ENCODE results near the gene EYS. TPM values are rescaled to one million over a fixed set of nuclear protein-coding genes. Genes with fewer than 3 reads are reported as not detected.
"Not testable (repeated sequence)": the region's sequence is repeated elsewhere in the genome, so short reads cannot be mapped to it uniquely, and the experiment has no call there.

EYS gene
- total RNA-seq, 1 experiment from 2014 or later = 1.5 TPM

DNA sequence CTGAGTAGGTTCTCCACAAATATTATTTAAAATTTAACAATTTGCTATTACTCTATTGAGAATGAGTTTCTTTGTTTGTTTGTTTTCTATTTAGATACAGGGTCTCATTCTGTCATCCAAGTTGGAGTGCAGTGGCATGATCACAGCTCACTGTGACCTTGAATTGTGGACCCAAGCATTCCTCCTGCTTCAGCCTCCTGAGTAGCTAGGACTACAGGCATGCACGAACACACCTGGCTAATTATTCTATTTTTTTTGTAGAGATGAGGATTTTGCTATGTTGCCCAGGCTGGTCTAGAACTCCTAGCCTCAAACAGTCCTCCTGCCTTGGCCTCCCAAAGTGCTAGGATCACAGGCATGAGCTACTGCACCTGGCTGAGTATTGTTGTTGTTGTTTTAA is 1949.2 kb downstream of the EYS start:
- no TSS peak for BruUV-seq (replicated peaks)
- H3K4me1 Mint-ChIP-seq (ENCODE audit: insufficient read depth, unreplicated experiment) = no peaks in the 10 kb centered on the region
- H3K36me3 Mint-ChIP-seq (ENCODE audit: insufficient read depth, unreplicated experiment) = peaks cover 19% of the 10 kb centered on the region
- no peak for DNase-seq (ENCODE audit: unreplicated experiment)
- intact Hi-C loops (cut with micrococcal nuclease) = no loop called here
- POLR2A ChIA-PET = interaction anchor here (1.3 kb wide), 1 partner anchor 11 kb away, joined by 3 read pairs; no protein-coding TSS in a partner anchor
- no peaks in the 10 kb centered on the region for H3K9me3 Mint-ChIP-seq (ENCODE audit: unreplicated experiment)
- no peaks in the 10 kb centered on the region for H3K27me3 Mint-ChIP-seq (ENCODE audit: insufficient read depth, unreplicated experiment)
- TF ChIP-seq, protein P1, sequence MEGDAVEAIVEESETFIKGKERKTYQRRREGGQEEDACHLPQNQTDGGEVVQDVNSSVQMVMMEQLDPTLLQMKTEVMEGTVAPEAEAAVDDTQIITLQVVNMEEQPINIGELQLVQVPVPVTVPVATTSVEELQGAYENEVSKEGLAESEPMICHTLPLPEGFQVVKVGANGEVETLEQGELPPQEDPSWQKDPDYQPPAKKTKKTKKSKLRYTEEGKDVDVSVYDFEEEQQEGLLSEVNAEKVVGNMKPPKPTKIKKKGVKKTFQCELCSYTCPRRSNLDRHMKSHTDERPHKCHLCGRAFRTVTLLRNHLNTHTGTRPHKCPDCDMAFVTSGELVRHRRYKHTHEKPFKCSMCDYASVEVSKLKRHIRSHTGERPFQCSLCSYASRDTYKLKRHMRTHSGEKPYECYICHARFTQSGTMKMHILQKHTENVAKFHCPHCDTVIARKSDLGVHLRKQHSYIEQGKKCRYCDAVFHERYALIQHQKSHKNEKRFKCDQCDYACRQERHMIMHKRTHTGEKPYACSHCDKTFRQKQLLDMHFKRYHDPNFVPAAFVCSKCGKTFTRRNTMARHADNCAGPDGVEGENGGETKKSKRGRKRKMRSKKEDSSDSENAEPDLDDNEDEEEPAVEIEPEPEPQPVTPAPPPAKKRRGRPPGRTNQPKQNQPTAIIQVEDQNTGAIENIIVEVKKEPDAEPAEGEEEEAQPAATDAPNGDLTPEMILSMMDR (IDR thresholded peaks at IDR 0.05; ENCODE audit: unreplicated experiment) = no peak
- CTCF ChIA-PET = interaction anchor here (3.3 to 3.5 kb wide), 2 partner anchors 159 to 405 kb away, joined by 14 to 21 read pairs; no protein-coding TSS in a partner anchor
- H3K4me3 Mint-ChIP-seq (ENCODE audit: unreplicated experiment) = no peak overlapping the region
- H3K27ac Mint-ChIP-seq (ENCODE audit: low read depth, unreplicated experiment) = no peak overlapping the region

DNA sequence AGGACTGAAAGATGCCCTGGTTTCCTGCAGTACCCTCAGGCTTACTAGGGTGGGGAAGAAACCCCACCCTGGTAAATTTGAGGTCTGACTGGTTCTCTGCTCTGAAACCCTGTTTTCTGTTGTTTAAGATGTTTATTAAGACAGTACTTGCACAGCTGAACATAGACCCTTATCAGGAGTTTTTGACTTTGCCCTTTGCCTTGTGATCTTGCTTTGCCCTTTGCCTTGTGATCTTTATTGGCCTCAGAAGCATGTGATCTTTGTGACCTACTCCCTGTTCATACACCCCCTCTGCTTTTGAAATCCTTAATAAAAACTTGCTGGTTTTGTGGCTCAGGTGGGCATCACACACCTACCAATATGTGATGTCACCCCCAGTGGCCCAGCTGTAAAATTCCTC is 1949.8 kb downstream of the EYS start:
- H3K9me3 Mint-ChIP-seq (ENCODE audit: unreplicated experiment); H3K4me3 Mint-ChIP-seq (ENCODE audit: unreplicated experiment); intact Hi-C loops (cut with micrococcal nuclease); H3K4me1 Mint-ChIP-seq (ENCODE audit: insufficient read depth, unreplicated experiment); H3K27ac Mint-ChIP-seq (ENCODE audit: low read depth, unreplicated experiment); DNase-seq (ENCODE audit: unreplicated experiment); H3K27me3 Mint-ChIP-seq (ENCODE audit: insufficient read depth, unreplicated experiment); POLR2A ChIA-PET; BruUV-seq (replicated peaks): not testable (repeated sequence)
- peaks cover 19% of the 10 kb centered on the region for H3K36me3 Mint-ChIP-seq (ENCODE audit: insufficient read depth, unreplicated experiment)
- CTCF ChIA-PET = interaction anchor here (3.3 to 3.5 kb wide), 2 partner anchors 159 to 405 kb away, joined by 14 to 21 read pairs; no protein-coding TSS in a partner anchor

DNA sequence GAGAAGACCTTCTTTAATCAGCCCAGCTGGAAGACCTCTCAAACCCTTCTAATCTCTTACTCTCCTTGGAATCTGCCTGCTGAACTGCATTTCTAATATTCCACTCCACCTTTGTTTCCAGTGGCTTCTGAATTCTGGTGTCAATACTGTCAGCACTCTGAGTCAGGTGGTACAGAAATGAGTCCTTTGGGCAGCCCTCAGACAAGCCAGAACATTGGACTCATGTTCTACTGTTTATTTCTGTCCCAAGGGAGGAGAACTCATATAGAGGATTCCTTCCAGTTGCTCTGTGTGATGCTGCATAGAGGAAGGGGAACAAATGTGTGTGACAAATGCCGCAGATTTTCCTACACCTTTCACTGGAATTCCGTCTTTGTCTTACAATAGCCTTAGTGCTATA is 1956.6 kb downstream of the EYS start:
- TF ChIP-seq, protein P1 (IDR thresholded peaks at IDR 0.05; ENCODE audit: unreplicated experiment) = no peak
- POLR2A ChIA-PET = interaction anchor here (0.7 kb wide), 1 partner anchor 10 kb away, joined by 3 read pairs; no protein-coding TSS in a partner anchor
- peaks cover 14% of the 10 kb centered on the region for H3K9me3 Mint-ChIP-seq (ENCODE audit: unreplicated experiment)
- no peaks in the 10 kb centered on the region for H3K27me3 Mint-ChIP-seq (ENCODE audit: insufficient read depth, unreplicated experiment)
- H3K27ac Mint-ChIP-seq (ENCODE audit: low read depth, unreplicated experiment) = no peak overlapping the region
- BruUV-seq (replicated peaks) = no TSS peak
- DNase-seq (ENCODE audit: unreplicated experiment) = no peak
- intact Hi-C loops (cut with micrococcal nuclease) = no loop called here
- H3K4me3 Mint-ChIP-seq (ENCODE audit: unreplicated experiment) = no peak overlapping the region
- peaks cover 17% of the 10 kb centered on the region for H3K36me3 Mint-ChIP-seq (ENCODE audit: insufficient read depth, unreplicated experiment)
- CTCF ChIA-PET = interaction anchor here (1.1 to 1.2 kb wide), 2 partner anchors 13 to 14 kb away, joined by 4 to 5 read pairs; no protein-coding TSS in a partner anchor
- H3K4me1 Mint-ChIP-seq (ENCODE audit: insufficient read depth, unreplicated experiment) = no peaks in the 10 kb centered on the region

DNA sequence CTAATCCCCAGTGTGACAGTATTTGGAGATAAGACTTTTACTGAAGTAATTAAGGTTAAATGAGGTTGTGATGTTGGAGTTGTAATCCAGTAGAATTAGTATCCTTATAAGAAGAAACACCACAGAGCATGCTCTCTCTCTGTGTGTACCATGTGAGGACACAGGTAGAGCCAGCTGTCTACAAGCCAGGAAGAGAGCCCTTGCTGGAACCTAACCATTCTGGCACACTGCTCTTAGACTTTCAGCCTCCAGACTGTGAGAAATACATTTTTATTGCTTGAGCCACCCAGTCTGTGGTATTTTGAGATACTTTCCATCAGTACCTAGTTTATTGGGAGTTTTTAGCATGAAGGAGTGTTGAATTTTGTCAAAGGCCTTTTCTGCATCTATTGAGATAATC is 1961.2 kb downstream of the EYS start:
- Mint-ChIP-seq H3K27ac (ENCODE audit: low read depth, unreplicated experiment) (no peak overlapping the region), H3K27me3 (ENCODE audit: insufficient read depth, unreplicated experiment) (no peaks in the 10 kb centered on the region), H3K4me1 (ENCODE audit: insufficient read depth, unreplicated experiment) (peaks cover 16% of the 10 kb centered on the region), H3K9me3 (ENCODE audit: unreplicated experiment) (peaks cover 14% of the 10 kb centered on the region), H3K36me3 (ENCODE audit: insufficient read depth, unreplicated experiment) (peaks cover 21% of the 10 kb centered on the region), H3K4me3 (ENCODE audit: unreplicated experiment) (no peak overlapping the region)
- no TSS peak for BruUV-seq (replicated peaks)
- POLR2A ChIA-PET = no interaction called here
- TF ChIP-seq, protein P1 (IDR thresholded peaks at IDR 0.05; ENCODE audit: unreplicated experiment) = no peak
- CTCF ChIA-PET = no interaction called here
- no peak for DNase-seq (ENCODE audit: unreplicated experiment)
- intact Hi-C loops (cut with micrococcal nuclease) = no loop called here

DNA sequence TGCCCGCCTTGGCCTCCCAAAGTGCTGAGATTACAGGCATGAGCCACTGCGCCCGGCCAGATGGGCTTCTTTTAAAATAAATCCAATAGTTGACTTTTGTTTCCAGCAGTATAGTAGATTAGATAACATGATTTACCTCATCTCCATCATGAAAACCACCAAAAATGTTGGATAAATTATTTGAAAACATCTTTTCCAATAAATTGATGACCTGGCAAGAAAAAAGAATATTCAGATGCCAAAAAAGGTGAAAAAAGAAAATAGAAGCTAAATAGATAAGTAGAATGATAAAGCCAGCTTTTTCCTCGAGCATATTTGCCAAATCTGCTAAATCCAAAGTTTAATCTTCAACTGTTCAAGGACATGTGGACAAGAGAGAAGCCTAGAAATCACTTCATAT is 1962.2 kb downstream of the EYS start:
- Mint-ChIP-seq H3K9me3 (ENCODE audit: unreplicated experiment) (peaks cover 20% of the 10 kb centered on the region), H3K36me3 (ENCODE audit: insufficient read depth, unreplicated experiment) (peaks cover 24% of the 10 kb centered on the region), H3K4me3 (ENCODE audit: unreplicated experiment) (no peak overlapping the region), H3K27ac (ENCODE audit: low read depth, unreplicated experiment) (no peak overlapping the region), H3K27me3 (ENCODE audit: insufficient read depth, unreplicated experiment) (no peaks in the 10 kb centered on the region), H3K4me1 (ENCODE audit: insufficient read depth, unreplicated experiment) (peaks cover 25% of the 10 kb centered on the region)
- DNase-seq (ENCODE audit: unreplicated experiment) = no peak
- intact Hi-C loops (cut with micrococcal nuclease) = no loop called here
- ChIA-PET POLR2A (no interaction called here), CTCF (interaction anchor here (0.6 to 0.7 kb wide), 2 partner anchors 11 to 382 kb away, joined by 3 to 6 read pairs; no protein-coding TSS in a partner anchor)
- no TSS peak for BruUV-seq (replicated peaks)
- TF ChIP-seq, protein P1 (IDR thresholded peaks at IDR 0.05; ENCODE audit: unreplicated experiment) = no peak

Measured in MCF 10A (cell line).